Adrenal gland (tissue), 12 donors: ENCODE data around the gene HDAC11. TPM values are rescaled to one million over a fixed set of nuclear protein-coding genes. Genes with fewer than 3 reads are reported as not detected.

Source experiments
- DNase-seq, 7 donors: peaks; one replicate each; pipeline ENCODE4 v3.0.0-alpha.2; 2019 to 2020
- H3K27ac ChIP-seq, 5 donors: fragments of 200-600 bp; sonication (generic) in 4 of 5; 1 replicate in 3 of 5; 2 replicates in 2 of 5; pipeline versions ENCODE4 v1.5.1 to v1.8.0; 2016 to 2020; ENCODE audit warnings: mild to moderate bottlenecking in 1 of 5
- H3K27me3 ChIP-seq: fragments of 200-600 bp; 2 replicates; pipeline ENCODE4 v1.8.0; 2021
- H3K36me3 ChIP-seq, 2 donors: fragments of 200-600 bp; replicated peaks in 1 of 2; 1 replicate in 1 of 2; 2 replicates in 1 of 2; pipeline versions ENCODE4 v1.5.1 to v1.8.0; 2018 to 2022
- H3K4me1 ChIP-seq, 2 donors: fragments of 200-600 bp; replicated peaks in 1 of 2; 1 replicate in 1 of 2; 2 replicates in 1 of 2; pipeline versions ENCODE4 v1.5.1 to v1.8.0; 2018 to 2021
- H3K4me3 ChIP-seq, 4 donors: fragments of 200-600 bp; sonication (generic) in 3 of 4; one replicate each; pipeline ENCODE4 v1.5.1; 2016 to 2018
- H3K9me3 ChIP-seq, 3 donors: fragments of 200-600 bp; sonication (generic) in 1 of 3; replicated peaks in 1 of 3; 1 replicate in 2 of 3; 2 replicates in 1 of 3; pipeline versions ENCODE4 v1.5.1 to v1.8.0; 2016 to 2021
- POLR2A ChIP-seq, 2 donors: fragments of 450-650 bp; IDR thresholded peaks; one replicate each; pipeline ENCODE4 v1.6.1; 2017; ENCODE audit warnings: antibody characterized with exemption in 2 of 2, mild to moderate bottlenecking in 2 of 2, moderate library complexity in 1 of 2
- WGBS, 4 donors: extraction: QIAGEN DNeasy Blood & Tissue Kit in 2 of 4; methylation state at CpG; one replicate each; pipeline versions ENCODE4 v1.1.5 to v1.1.7; 2013 to 2017; 5-methylcytosine and 5-hydroxymethylcytosine counted together
- intact Hi-C, 2 donors: fragments of 100-400 bp; cut with DNase I; formaldehyde crosslinking; loops; one replicate each; pipeline versions ENCODE4 v1.14.1 to v1.15.0; 2022 to 2023
- polyA plus RNA-seq, 3 donors: library from polyadenylated mRNA; stranded (reverse); fragments of 200-250 nt in 2 of 3; fragments of 350-450 nt in 1 of 3; fragmentation: Illumina TruSeq in 1 of 3; extraction: RNeasy Lipid Tissue Mini Kit (QIAGEN cat#74804) in 1 of 3; gene quantifications; one replicate each; pipeline ENCODE4 v1.2.3, GENCODE V29; 2013 to 2014
- total RNA-seq, 9 donors: library from RNA; depleted of rRNA in 4 of 9; stranded (reverse); fragments of >200 nt in 4 of 9; fragments of 120-200 nt in 1 of 9; fragmentation: NEBNext Ultra II Directional in 1 of 9; extraction: Animal tissue kit (Norgen Biotek cat#: 25700) in 1 of 9; gene quantifications; one replicate each; pipeline versions ENCODE4 v1.1.0 to v1.2.4, GENCODE V29; 2013 to 2023
- TF ChIP-seq, protein P1 (sequence below), 6 experiments: fragments of 450-650 bp in 4 of 6; fragments of 200-600 bp in 2 of 6; sonication (generic) in 1 of 6; IDR thresholded peaks; 1 replicate in 5 of 6; 2 replicates in 1 of 6; pipeline versions ENCODE4 v1.5.1 to v1.8.0; 2016 to 2021; ENCODE audit warnings: antibody characterized with exemption in 6 of 6, mild to moderate bottlenecking in 2 of 6, moderate library complexity in 1 of 6
- donor health status: healthy with polysubstance abuse.
- donor health status: Bipolar disorder and iron deficiency.
- donor health status: DM: yes; HTN: yes; CAD: no.
- donor health status: DM: no; HTN: no; CAD: no.
- donor health status: DM: no; HTN: no; CAD: no.
- donor health status: DM: yes; HTN: yes; CAD: no.

The HDAC11 gene
- total and polyA plus RNA-seq, 12 donors: 6.9 to 58.0 (median 15.9) TPM

- H3K27me3 ChIP-seq: no peaks in the 10 kb centered on the region
- no peaks in the 10 kb centered on the region for H3K36me3 ChIP-seq
- no peaks in the 10 kb centered on the region for H3K9me3 ChIP-seq
- TF ChIP-seq, protein P1, sequence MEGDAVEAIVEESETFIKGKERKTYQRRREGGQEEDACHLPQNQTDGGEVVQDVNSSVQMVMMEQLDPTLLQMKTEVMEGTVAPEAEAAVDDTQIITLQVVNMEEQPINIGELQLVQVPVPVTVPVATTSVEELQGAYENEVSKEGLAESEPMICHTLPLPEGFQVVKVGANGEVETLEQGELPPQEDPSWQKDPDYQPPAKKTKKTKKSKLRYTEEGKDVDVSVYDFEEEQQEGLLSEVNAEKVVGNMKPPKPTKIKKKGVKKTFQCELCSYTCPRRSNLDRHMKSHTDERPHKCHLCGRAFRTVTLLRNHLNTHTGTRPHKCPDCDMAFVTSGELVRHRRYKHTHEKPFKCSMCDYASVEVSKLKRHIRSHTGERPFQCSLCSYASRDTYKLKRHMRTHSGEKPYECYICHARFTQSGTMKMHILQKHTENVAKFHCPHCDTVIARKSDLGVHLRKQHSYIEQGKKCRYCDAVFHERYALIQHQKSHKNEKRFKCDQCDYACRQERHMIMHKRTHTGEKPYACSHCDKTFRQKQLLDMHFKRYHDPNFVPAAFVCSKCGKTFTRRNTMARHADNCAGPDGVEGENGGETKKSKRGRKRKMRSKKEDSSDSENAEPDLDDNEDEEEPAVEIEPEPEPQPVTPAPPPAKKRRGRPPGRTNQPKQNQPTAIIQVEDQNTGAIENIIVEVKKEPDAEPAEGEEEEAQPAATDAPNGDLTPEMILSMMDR (IDR thresholded peaks at IDR 0.05): no peak
- TF ChIP-seq POLR2A (IDR thresholded peaks at IDR 0.05): no peak
- 74 to 89% (median 78%) methylated on average over 12 of the region's 12 CpGs for WGBS, 4 donors
- H3K27ac ChIP-seq: no peak overlapping the region
- no peak overlapping the region for H3K4me3 ChIP-seq
- intact Hi-C loops: no loop called here
- DNase-seq: no peak
- no peaks in the 10 kb centered on the region for H3K4me1 ChIP-seq
These were observed 50.3 kb downstream of the HDAC11 start for GRCh38 chr3:13530241-13531009.

GRCh38 chr3:13532085-13532484 is 52.0 kb downstream of the HDAC11 start:
- DNase-seq: no peak
- Histone ChIP-seq H3K9me3 (no peaks in the 10 kb centered on the region), H3K4me3 (no peak overlapping the region), H3K4me1 (no peaks in the 10 kb centered on the region), H3K27me3 (no peaks in the 10 kb centered on the region), H3K36me3 (no peaks in the 10 kb centered on the region), H3K27ac (no peak overlapping the region)
- no peak for TF ChIP-seq POLR2A (IDR thresholded peaks at IDR 0.05)
- TF ChIP-seq, protein P1 (IDR thresholded peaks at IDR 0.05): no peak
- WGBS, 4 donors: 63 to 81% (median 78%) methylated on average over 5 to 9 of the region's 9 CpGs
- intact Hi-C loops: no loop called here

DNA sequence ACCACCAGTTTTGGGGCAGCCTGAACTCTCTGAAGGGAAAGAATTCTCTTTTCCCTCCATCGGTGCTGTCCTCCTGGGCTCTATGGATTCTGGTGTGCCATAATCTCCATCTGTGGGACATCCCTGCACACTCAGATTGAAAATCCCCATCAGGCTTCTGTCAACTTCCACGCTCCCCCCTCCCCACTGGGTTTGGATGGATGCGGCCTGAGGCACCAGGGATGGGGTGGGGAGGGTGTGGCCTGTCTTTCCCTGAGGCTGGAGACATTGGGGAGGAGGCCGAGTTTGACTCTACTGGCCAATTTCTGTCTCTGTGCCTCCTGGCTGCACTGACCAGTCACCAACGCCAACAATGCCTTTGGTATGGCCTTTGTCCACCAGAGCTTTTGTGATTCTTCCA is 52.5 kb downstream of the HDAC11 start:
- Histone ChIP-seq H3K36me3 (no peaks in the 10 kb centered on the region), H3K27ac (no peak overlapping the region), H3K4me1 (no peaks in the 10 kb centered on the region), H3K9me3 (no peaks in the 10 kb centered on the region), H3K27me3 (no peaks in the 10 kb centered on the region), H3K4me3 (no peak overlapping the region)
- intact Hi-C loops: no loop called here
- no peak for DNase-seq
- no peak for TF ChIP-seq POLR2A (IDR thresholded peaks at IDR 0.05)
- TF ChIP-seq, protein P1 (IDR thresholded peaks at IDR 0.05): no peak
- 74 to 85% (median 82%) methylated on average over 5 of the region's 5 CpGs for WGBS, 4 donors

DNA sequence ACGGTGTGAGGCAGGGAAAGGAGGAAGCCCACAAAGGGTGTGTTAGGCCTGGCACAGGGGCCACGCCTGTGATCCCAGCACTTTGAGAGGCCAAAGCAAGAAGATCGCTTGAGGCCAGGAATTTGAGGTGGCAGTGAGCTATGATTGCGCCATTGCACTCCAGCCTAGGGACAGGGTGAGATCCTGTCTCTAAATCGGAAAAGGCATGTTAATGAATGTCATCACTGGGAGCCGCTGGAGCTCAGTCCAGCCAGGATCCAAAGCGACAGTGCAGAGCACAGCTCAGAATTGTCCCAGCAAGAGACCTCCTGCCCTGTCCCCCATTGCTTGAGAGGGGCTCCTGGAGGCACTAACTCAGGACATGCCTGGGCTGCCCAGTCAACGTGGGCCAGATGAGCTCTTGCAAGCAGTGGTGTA is 53.8 kb downstream of the HDAC11 start:
- 85 to 91% (median 86%) methylated on average over 6 to 8 of the region's 8 CpGs for WGBS, 4 donors
- Histone ChIP-seq H3K4me3 (no peak overlapping the region), H3K27ac (no peak overlapping the region), H3K36me3 (no peaks in the 10 kb centered on the region), H3K27me3 (no peaks in the 10 kb centered on the region), H3K9me3 (no peaks in the 10 kb centered on the region), H3K4me1 (no peaks in the 10 kb centered on the region)
- DNase-seq: no peak
- TF ChIP-seq, protein P1 (IDR thresholded peaks at IDR 0.05): no peak
- TF ChIP-seq POLR2A (IDR thresholded peaks at IDR 0.05): no peak
- intact Hi-C loops: no loop called here
